Measurements from ENCODE around the gene OR10H4. TPM values are rescaled to one million over a fixed set of nuclear protein-coding genes. Genes with fewer than 3 reads are reported as not detected.
"Not testable (repeated sequence)": the region's sequence is repeated elsewhere in the genome, so short reads cannot be mapped to it uniquely, and the experiment has no call there.

The OR10H4 gene
- total and polyA plus RNA-seq, 2 of the 4 experiments (the other 2 are of a cell fraction), result not detected

- H3K79me1 ChIP-seq (ENCODE audit: low read depth in 1 of 2, low read length in 2 of 2); H3K36me3 ChIP-seq (ENCODE audit: control insufficient read depth, insufficient read depth, low read length); POLR2A ChIA-PET (ENCODE audit: unreplicated experiment); H3K56ac ChIP-seq (ENCODE audit: extremely low read depth, insufficient read depth, low read length); in situ Hi-C loops (cut with MboI; ENCODE audit: low sequenced_read_pairs); H4K8ac ChIP-seq (ENCODE audit: low read depth in 2 of 2, low read length in 2 of 2); H3K4me3 ChIP-seq (ENCODE audit: insufficient read depth, low read depth, low read length); H4K91ac ChIP-seq (ENCODE audit: insufficient read depth, low read depth, low read length); H3K23ac ChIP-seq (ENCODE audit: low read depth, low read length); H3K27me3 ChIP-seq (ENCODE audit: control insufficient read depth, insufficient read depth, low read length); BruUV-seq (replicated peaks); H2BK120ac ChIP-seq (ENCODE audit: low read depth, low read length); ATAC-seq (ENCODE audit: low read depth); H3K27ac ChIP-seq (ENCODE audit: insufficient read depth, low read length); dilution Hi-C loops (cut with HindIII; ENCODE audit: low sequenced_read_pairs, unreplicated experiment); H4K20me1 ChIP-seq (ENCODE audit: insufficient read depth, low read length); H3K4me1 ChIP-seq (ENCODE audit: control insufficient read depth, insufficient read depth, low read length); H2AK5ac ChIP-seq (ENCODE audit: low read depth, low read length); CTCF ChIA-PET; H4K5ac ChIP-seq (ENCODE audit: low read depth, low read length); H3K4me2 ChIP-seq (ENCODE audit: low read depth, low read length); intact Hi-C loops (cut with micrococcal nuclease); H2AK9ac ChIP-seq (replicated peaks; ENCODE audit: low read depth, low read length, poor library complexity); H3K9me1 ChIP-seq (ENCODE audit: insufficient read depth, low read length); H2BK15ac ChIP-seq (ENCODE audit: low read depth, low read length); H3K9ac ChIP-seq (ENCODE audit: low read depth, low read length); H2BK5ac ChIP-seq (ENCODE audit: low read depth, low read length, poor library complexity, severe bottlenecking); H3K18ac ChIP-seq (ENCODE audit: low read depth, low read length); H2AFZ ChIP-seq (replicated peaks; ENCODE audit: low read length, poor library complexity); H3K4ac ChIP-seq (ENCODE audit: low read depth, low read length); H3K14ac ChIP-seq (replicated peaks; ENCODE audit: low read depth, low read length); DNase-seq; H2BK20ac ChIP-seq (ENCODE audit: low read depth, low read length): not testable (repeated sequence)
- no CpG with 5 or more reads among the region's 15 CpGs for WGBS, 2 experiments (ENCODE audit: extremely low coverage in 2 of 2, insufficient read length in 1 of 2)
- H3K9me3 ChIP-seq (ENCODE audit: control insufficient read depth, insufficient read depth, low read length), result peaks cover 21% of the 10 kb centered on the region; the same call in 1 of the 2 replicates
Observed at GRCh38 chr19:15900032-15900431, 48.8 kb upstream of the OR10H4 start.
